ENCODE measurements around the gene CEACAM6.
"Not testable (repeated sequence)": the region's sequence is repeated elsewhere in the genome, so short reads cannot be mapped to it uniquely, and the experiment has no call there.

Gene CEACAM6

GRCh38 chr19:41784312-41784711, 29.0 kb downstream of the CEACAM6 start:
- Histone ChIP-seq H3K4me1 (ENCODE audit: insufficient read depth, low read length) (peaks cover 8% of the 10 kb centered on the region), H3K36me3 (ENCODE audit: insufficient read depth, low read length) (no peaks in the 10 kb centered on the region), H3K27ac (ENCODE audit: low read depth, low read length) (no peak overlapping the region), H3K9ac (ENCODE audit: low read length) (no peak overlapping the region), H3K9me3 (ENCODE audit: low read length) (no peaks in the 10 kb centered on the region), H3K4me3 (ENCODE audit: low read depth in 1 of 2, low read length in 2 of 2) (no peak overlapping the region), H3K27me3 (ENCODE audit: control insufficient read depth in 1 of 2, insufficient read depth in 2 of 2, low read length in 2 of 2) (peaks cover 6 to 11% of the 10 kb centered on the region in 2 donors)

- H3K9me3 ChIP-seq (ENCODE audit: low read length) = no peaks in the 10 kb centered on the region
- no peak overlapping the region for H3K4me3 ChIP-seq (ENCODE audit: low read depth in 1 of 2, low read length in 2 of 2)
- no peak overlapping the region for H3K27ac ChIP-seq (ENCODE audit: low read depth, low read length)
- H3K27me3 ChIP-seq (ENCODE audit: control insufficient read depth in 1 of 2, insufficient read depth in 2 of 2, low read length in 2 of 2) = peaks cover 6 to 11% of the 10 kb centered on the region in 2 donors
- no peak overlapping the region for H3K9ac ChIP-seq (ENCODE audit: low read length)
- no peaks in the 10 kb centered on the region for H3K36me3 ChIP-seq (ENCODE audit: insufficient read depth, low read length)
- H3K4me1 ChIP-seq (ENCODE audit: insufficient read depth, low read length) = peaks cover 8% of the 10 kb centered on the region
These were observed 29.4 kb downstream of the CEACAM6 start for GRCh38 chr19:41784743-41785142.

GRCh38 chr19:41785653-41786052, 30.3 kb downstream of the CEACAM6 start:
- H3K9me3 ChIP-seq (ENCODE audit: low read length) = no peaks in the 10 kb centered on the region
- H3K4me1 ChIP-seq (ENCODE audit: insufficient read depth, low read length) = peaks cover 8% of the 10 kb centered on the region
- no peak overlapping the region for H3K27ac ChIP-seq (ENCODE audit: low read depth, low read length)
- no peak overlapping the region for H3K4me3 ChIP-seq (ENCODE audit: low read depth in 1 of 2, low read length in 2 of 2)
- H3K36me3 ChIP-seq (ENCODE audit: insufficient read depth, low read length) = no peaks in the 10 kb centered on the region
- no peak overlapping the region for H3K9ac ChIP-seq (ENCODE audit: low read length)
- H3K27me3 ChIP-seq (ENCODE audit: control insufficient read depth in 1 of 2, insufficient read depth in 2 of 2, low read length in 2 of 2) = peaks cover 6 to 11% of the 10 kb centered on the region in 2 donors

- Histone ChIP-seq H3K9me3 (ENCODE audit: low read length) (no peaks in the 10 kb centered on the region), H3K27me3 (ENCODE audit: control insufficient read depth in 1 of 2, insufficient read depth in 2 of 2, low read length in 2 of 2) (peaks cover 6 to 11% of the 10 kb centered on the region in 2 donors)
These were observed 31.7 kb downstream of the CEACAM6 start for GRCh38 chr19:41787055-41787454.

GRCh38 chr19:41788518-41788917, 33.2 kb downstream of the CEACAM6 start:
- H3K36me3 ChIP-seq (ENCODE audit: insufficient read depth, low read length); H3K4me3 ChIP-seq (ENCODE audit: low read depth in 1 of 2, low read length in 2 of 2); H3K27ac ChIP-seq (ENCODE audit: low read depth, low read length); H3K4me1 ChIP-seq (ENCODE audit: insufficient read depth, low read length); H3K9me3 ChIP-seq (ENCODE audit: low read length); H3K9ac ChIP-seq (ENCODE audit: low read length): not testable (repeated sequence)
- peaks cover 6 to 11% of the 10 kb centered on the region in 2 donors for H3K27me3 ChIP-seq (ENCODE audit: control insufficient read depth in 1 of 2, insufficient read depth in 2 of 2, low read length in 2 of 2)

More at GRCh38 chr19:41787055-41787454, 31.7 kb downstream of the CEACAM6 start:
- no peak overlapping the region for H3K4me3 ChIP-seq (ENCODE audit: low read depth in 1 of 2, low read length in 2 of 2)
- no peak overlapping the region for H3K9ac ChIP-seq (ENCODE audit: low read length)
- no peak overlapping the region for H3K27ac ChIP-seq (ENCODE audit: low read depth, low read length)
- peaks cover 8% of the 10 kb centered on the region for H3K4me1 ChIP-seq (ENCODE audit: insufficient read depth, low read length)
- H3K36me3 ChIP-seq (ENCODE audit: insufficient read depth, low read length) = no peaks in the 10 kb centered on the region

GRCh38 chr19:41789053-41789452, 33.7 kb downstream of the CEACAM6 start:
- not testable (repeated sequence) for H3K4me3 ChIP-seq (ENCODE audit: low read depth in 1 of 2, low read length in 2 of 2); H3K36me3 ChIP-seq (ENCODE audit: insufficient read depth, low read length)

GRCh38 chr19:41792513-41793413, 37.4 kb downstream of the CEACAM6 start:
- Histone ChIP-seq H3K4me1 (ENCODE audit: insufficient read depth, low read length) (no peaks in the 10 kb centered on the region), H3K27me3 (ENCODE audit: control insufficient read depth in 1 of 2, insufficient read depth in 2 of 2, low read length in 2 of 2) (no peaks in the 10 kb centered on the region), H3K4me3 (ENCODE audit: low read depth in 1 of 2, low read length in 2 of 2) (no peak overlapping the region), H3K27ac (ENCODE audit: low read depth, low read length) (no peak overlapping the region), H3K9me3 (ENCODE audit: low read length) (no peaks in the 10 kb centered on the region), H3K36me3 (ENCODE audit: insufficient read depth, low read length) (no peaks in the 10 kb centered on the region), H3K9ac (ENCODE audit: low read length) (no peak overlapping the region)

More at GRCh38 chr19:41789053-41789452, 33.7 kb downstream of the CEACAM6 start:
- H3K27ac ChIP-seq (ENCODE audit: low read depth, low read length); H3K4me1 ChIP-seq (ENCODE audit: insufficient read depth, low read length); H3K9me3 ChIP-seq (ENCODE audit: low read length); H3K9ac ChIP-seq (ENCODE audit: low read length): not testable (repeated sequence)
- H3K27me3 ChIP-seq (ENCODE audit: control insufficient read depth in 1 of 2, insufficient read depth in 2 of 2, low read length in 2 of 2) = peaks cover 6 to 11% of the 10 kb centered on the region in 2 donors

- H3K27ac ChIP-seq (ENCODE audit: low read depth, low read length) = no peak overlapping the region
- no peaks in the 10 kb centered on the region for H3K36me3 ChIP-seq (ENCODE audit: insufficient read depth, low read length)
- no peaks in the 10 kb centered on the region for H3K4me1 ChIP-seq (ENCODE audit: insufficient read depth, low read length)
- H3K9ac ChIP-seq (ENCODE audit: low read length) = no peak overlapping the region
- no peaks in the 10 kb centered on the region for H3K27me3 ChIP-seq (ENCODE audit: control insufficient read depth in 1 of 2, insufficient read depth in 2 of 2, low read length in 2 of 2)
- no peaks in the 10 kb centered on the region for H3K9me3 ChIP-seq (ENCODE audit: low read length)
- H3K4me3 ChIP-seq (ENCODE audit: low read depth in 1 of 2, low read length in 2 of 2) = no peak overlapping the region
These were observed 38.0 kb downstream of the CEACAM6 start for GRCh38 chr19:41793414-41793727.

GRCh38 chr19:41795031-41795461, 39.7 kb downstream of the CEACAM6 start:
- H3K9me3 ChIP-seq (ENCODE audit: low read length) = no peaks in the 10 kb centered on the region
- no peaks in the 10 kb centered on the region for H3K36me3 ChIP-seq (ENCODE audit: insufficient read depth, low read length)
- no peak overlapping the region for H3K4me3 ChIP-seq (ENCODE audit: low read depth in 1 of 2, low read length in 2 of 2)
- H3K27ac ChIP-seq (ENCODE audit: low read depth, low read length) = no peak overlapping the region
- H3K9ac ChIP-seq (ENCODE audit: low read length) = no peak overlapping the region
- H3K4me1 ChIP-seq (ENCODE audit: insufficient read depth, low read length) = no peaks in the 10 kb centered on the region
- H3K27me3 ChIP-seq (ENCODE audit: control insufficient read depth in 1 of 2, insufficient read depth in 2 of 2, low read length in 2 of 2) = no peaks in the 10 kb centered on the region

GRCh38 chr19:41796362-41796761, 41.0 kb downstream of the CEACAM6 start, which contains the start of gene CEACAM3:
TSS of gene CEACAM3 (plus strand) at chr19:41796587. CDS start at chr19:41796678, 91 bp downstream.
- no peaks in the 10 kb centered on the region for H3K27me3 ChIP-seq (ENCODE audit: control insufficient read depth in 1 of 2, insufficient read depth in 2 of 2, low read length in 2 of 2)
- H3K9ac ChIP-seq (ENCODE audit: low read length) = no peak within 1 kb of the TSS
- H3K4me3 ChIP-seq (ENCODE audit: low read depth in 1 of 2, low read length in 2 of 2) = no peak within 1 kb of the TSS
- H3K27ac ChIP-seq (ENCODE audit: low read depth, low read length) = no peak within 1 kb of the TSS
- no peaks in the 10 kb centered on the region for H3K4me1 ChIP-seq (ENCODE audit: insufficient read depth, low read length)
- H3K36me3 ChIP-seq (ENCODE audit: insufficient read depth, low read length) = no peaks in the 10 kb centered on the region
- no peaks in the 10 kb centered on the region for H3K9me3 ChIP-seq (ENCODE audit: low read length)

GRCh38 chr19:41796901-41797300, 41.6 kb downstream of the CEACAM6 start:
- Histone ChIP-seq H3K9me3 (ENCODE audit: low read length) (no peaks in the 10 kb centered on the region), H3K27ac (ENCODE audit: low read depth, low read length) (no peak overlapping the region), H3K4me3 (ENCODE audit: low read depth in 1 of 2, low read length in 2 of 2) (no peak overlapping the region), H3K4me1 (ENCODE audit: insufficient read depth, low read length) (no peaks in the 10 kb centered on the region), H3K27me3 (ENCODE audit: control insufficient read depth in 1 of 2, insufficient read depth in 2 of 2, low read length in 2 of 2) (no peaks in the 10 kb centered on the region), H3K36me3 (ENCODE audit: insufficient read depth, low read length) (no peaks in the 10 kb centered on the region), H3K9ac (ENCODE audit: low read length) (no peak overlapping the region)

Data from muscle layer of colon (tissue), 2 donors.